HG02571 (cell line): Measurements from ENCODE around the gene CEP78.

Experiments used
- ATAC-seq: cut with Tn5 transposase; IDR thresholded peaks from one replicate; pipeline ENCODE4 v1.9.1; 2021; ENCODE audit warnings: mild to moderate bottlenecking, moderate library complexity; ENCODE audit not compliant: unreplicated experiment

Gene CEP78

GRCh38 chr9:78286125-78286524 lies 50.2 kb downstream of the CEP78 start:
- ATAC-seq, result no peak

GRCh38 chr9:78286946-78287388 lies 51.1 kb downstream of the CEP78 start:
- ATAC-seq, result no peak

GRCh38 chr9:78288214-78288892 lies 52.5 kb downstream of the CEP78 start:
- ATAC-seq, result no peak

- ATAC-seq, result no peak
These were observed 53.6 kb downstream of the CEP78 start for GRCh38 chr9:78289474-78289873.

- no peak for ATAC-seq
These were observed 55.5 kb downstream of the CEP78 start for GRCh38 chr9:78291240-78291925.

GRCh38 chr9:78292026-78292425 lies 56.2 kb downstream of the CEP78 start:
- ATAC-seq, result no peak

GRCh38 chr9:78292716-78293497 lies 57.0 kb downstream of the CEP78 start:
- no peak for ATAC-seq

GRCh38 chr9:78294290-78295176 lies 58.7 kb downstream of the CEP78 start:
- no peak for ATAC-seq

GRCh38 chr9:78295177-78295575 lies 59.3 kb downstream of the CEP78 start:
- no peak for ATAC-seq

GRCh38 chr9:78295731-78296130 lies 59.9 kb downstream of the CEP78 start:
- no peak for ATAC-seq

GRCh38 chr9:78296201-78296892 lies 60.5 kb downstream of the CEP78 start:
- no peak for ATAC-seq

GRCh38 chr9:78296893-78297671 lies 61.2 kb downstream of the CEP78 start, which contains the start of gene PSAT1:
Gene PSAT1, plus strand, starts transcription at chr9:78297125. Its CDS starts 86 bp downstream, at chr9:78297211.
- ATAC-seq, result peak; percentile 98

GRCh38 chr9:78297672-78297961 lies 61.7 kb downstream of the CEP78 start:
- no peak for ATAC-seq

GRCh38 chr9:78298046-78298765 lies 62.3 kb downstream of the CEP78 start:
- ATAC-seq, result no peak

- ATAC-seq, result no peak
These were observed 64.3 kb downstream of the CEP78 start for GRCh38 chr9:78300209-78300608.

- no peak for ATAC-seq
These were observed 65.6 kb downstream of the CEP78 start for GRCh38 chr9:78301466-78301865.

- ATAC-seq, result no peak
These were observed 67.6 kb downstream of the CEP78 start for GRCh38 chr9:78303377-78304062.

- no peak for ATAC-seq
These were observed 68.5 kb downstream of the CEP78 start for GRCh38 chr9:78304357-78304756.
